Measurements from ENCODE around the gene ULK4. TPM values are rescaled to one million over a fixed set of nuclear protein-coding genes. Genes with fewer than 3 reads are reported as not detected.

ULK4 gene
- total and polyA plus RNA-seq, 12 donors: 1.6 to 24.5 (median 6.9) TPM

DNA sequence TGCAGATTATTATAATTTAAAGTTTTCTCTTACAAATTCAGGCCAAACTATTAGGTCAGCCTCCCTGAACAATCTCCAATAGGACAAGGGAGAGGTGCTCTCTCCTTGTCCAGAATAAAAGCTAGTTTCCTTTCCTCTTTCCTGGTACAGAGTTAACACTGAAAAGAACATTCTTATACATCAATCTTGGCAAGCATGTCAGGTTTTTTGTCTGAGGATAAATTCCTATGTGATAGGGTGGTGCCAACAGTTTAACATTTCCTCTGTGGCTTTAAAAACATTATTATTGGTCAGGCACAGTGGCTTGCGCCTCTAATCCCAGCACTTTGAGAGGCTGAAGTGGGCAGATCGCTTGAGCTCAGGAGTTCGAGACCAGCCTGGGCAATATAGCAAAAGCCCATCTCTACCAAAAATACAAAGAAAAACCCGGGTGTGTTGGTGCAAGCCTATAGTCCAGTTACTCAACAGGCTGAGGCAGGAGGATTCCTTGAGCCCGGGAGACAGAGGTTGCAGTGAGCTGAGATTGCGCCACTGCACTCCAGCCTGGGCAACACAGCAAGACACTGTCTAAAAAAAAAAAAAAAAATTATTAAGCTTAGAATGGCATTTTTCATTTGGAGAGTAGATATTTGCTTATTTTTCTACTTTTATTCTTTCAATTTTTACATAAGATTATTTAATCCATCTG lies 13.7 kb upstream of the ULK4 start:
- no peaks in the 10 kb centered on the region for H3K27me3 ChIP-seq
- TF ChIP-seq CTCF (IDR thresholded peaks at IDR 0.05) (no peak), POLR2A (IDR thresholded peaks at IDR 0.05) (no peak)
- no peak overlapping the region for H3K27ac ChIP-seq
- 71 to 82% (median 76%) methylated on average over 6 of the region's 6 CpGs for WGBS, 4 donors
- no peaks in the 10 kb centered on the region for H3K4me1 ChIP-seq (replicated peaks in 1 of 2)
- no peaks in the 10 kb centered on the region for H3K9me3 ChIP-seq (replicated peaks in 1 of 3)
- no peak overlapping the region for H3K4me3 ChIP-seq
- H3K36me3 ChIP-seq (replicated peaks in 1 of 2): no peaks in the 10 kb centered on the region
- intact Hi-C loops (cut with DNase I): no loop called here
- DNase-seq: no peak

DNA sequence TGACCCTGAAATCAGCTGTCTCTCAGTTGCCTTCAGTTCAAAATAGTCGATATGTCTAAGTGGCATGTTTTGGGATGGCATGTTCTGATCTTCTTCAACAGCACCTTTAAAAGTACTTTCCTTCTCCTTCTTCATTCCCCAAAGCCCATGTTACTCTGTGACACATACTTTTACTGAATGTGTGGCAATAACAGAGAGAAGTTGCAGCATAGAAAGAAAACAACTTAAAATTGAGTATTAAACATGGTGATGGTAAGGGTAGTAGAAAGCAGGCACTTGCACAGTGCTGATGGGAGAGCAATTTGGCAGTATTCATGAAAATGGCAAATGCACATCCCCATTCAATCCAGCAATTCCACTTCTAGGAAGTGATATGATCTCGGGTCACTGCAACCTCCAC lies 12.3 kb upstream of the ULK4 start:
- no peak overlapping the region for H3K4me3 ChIP-seq
- TF ChIP-seq POLR2A (IDR thresholded peaks at IDR 0.05) (no peak), CTCF (IDR thresholded peaks at IDR 0.05) (no peak)
- H3K9me3 ChIP-seq (replicated peaks in 1 of 3): no peaks in the 10 kb centered on the region
- no peaks in the 10 kb centered on the region for H3K27me3 ChIP-seq
- 83 to 100% (median 91%) methylated on average over 2 of the region's 2 CpGs for WGBS, 4 donors
- H3K36me3 ChIP-seq (replicated peaks in 1 of 2): no peaks in the 10 kb centered on the region
- intact Hi-C loops (cut with DNase I): no loop called here
- DNase-seq: no peak
- no peak overlapping the region for H3K27ac ChIP-seq
- H3K4me1 ChIP-seq (replicated peaks in 1 of 2): no peaks in the 10 kb centered on the region

GRCh38 chr3:41972802-41973201 lies 10.9 kb upstream of the ULK4 start:
- H3K9me3 ChIP-seq (replicated peaks in 1 of 3): no peaks in the 10 kb centered on the region
- TF ChIP-seq POLR2A (IDR thresholded peaks at IDR 0.05) (no peak), CTCF (IDR thresholded peaks at IDR 0.05) (no peak)
- H3K27me3 ChIP-seq: no peaks in the 10 kb centered on the region
- no peaks in the 10 kb centered on the region for H3K36me3 ChIP-seq (replicated peaks in 1 of 2)
- no peak for DNase-seq
- H3K4me3 ChIP-seq: no peak overlapping the region
- WGBS, 4 donors: 80 to 82% (median 81%) methylated on average over 5 of the region's 5 CpGs
- intact Hi-C loops (cut with DNase I): no loop called here
- H3K4me1 ChIP-seq (replicated peaks in 1 of 2): no peaks in the 10 kb centered on the region
- H3K27ac ChIP-seq: no peak overlapping the region

GRCh38 chr3:41966206-41966605 lies 4.3 kb upstream of the ULK4 start:
- Histone ChIP-seq H3K4me1 (replicated peaks in 1 of 2) (peaks cover 0 to under 1% of the 10 kb centered on the region in 2 donors), H3K9me3 (replicated peaks in 1 of 3) (no peaks in the 10 kb centered on the region), H3K4me3 (no peak overlapping the region), H3K36me3 (replicated peaks in 1 of 2) (no peaks in the 10 kb centered on the region), H3K27ac (no peak overlapping the region), H3K27me3 (no peaks in the 10 kb centered on the region)
- intact Hi-C loops (cut with DNase I): loop anchor here in 1 of 2 donors (5.0 kb wide), 1 partner anchor 46 kb away; no protein-coding TSS in a partner anchor
- WGBS, 4 donors: 67 to 80% (median 77%) methylated on average over 5 to 6 of the region's 6 CpGs
- no peak for DNase-seq
- TF ChIP-seq POLR2A (IDR thresholded peaks at IDR 0.05): no peak
- no peak for TF ChIP-seq CTCF (IDR thresholded peaks at IDR 0.05)
